GM12878 (cell line): ENCODE data around the gene PPHLN1. TPM values are rescaled to one million over a fixed set of nuclear protein-coding genes. Genes with fewer than 3 reads are reported as not detected.

ENCODE experiments used
- ATAC-seq: fragments of 200-7000 bp; cut with Tn5 transposase; 3 replicates; pipeline ENCODE4 v1.9.1; 2020; ENCODE audit warnings: mild to moderate bottlenecking, moderate library complexity
- BruUV-seq: library from RNA; stranded (reverse); fragments of 400-500 nt; replicated peaks from 2 replicates; lab custom pipeline; 2021; lab: Mats Ljungman, UMichigan
- CTCF ChIA-PET: fragments of 300-600 bp; sonication (Branson Sonifier 250); formaldehyde crosslinking; extraction: SDS; loops from one replicate; lab custom pipeline; 2021; ENCODE audit warnings: inconsistent platforms; lab: Yijun Ruan, JAX
- POLR2A ChIA-PET: fragments of 350-600 bp; formaldehyde crosslinking; extraction: SDS; loops from one replicate; lab custom pipeline; 2021; ENCODE audit warnings: inconsistent platforms; lab: Charles Lee
- RAD21 ChIA-PET: fragments of 300-600 bp; sonication (Branson Sonifier 250); formaldehyde crosslinking; loops from one replicate; lab custom pipeline; 2023; ENCODE audit warnings: antibody characterized with exemption; ENCODE audit not compliant: unreplicated experiment; lab: Charles Lee
- SMC1A ChIA-PET: fragments of 300-600 bp; sonication (Branson Sonifier 250); formaldehyde crosslinking; loops from one replicate; lab custom pipeline; 2023; ENCODE audit not compliant: unreplicated experiment, uncharacterized antibody; lab: Charles Lee
- DNase-seq: peaks from one replicate; pipeline ENCODE4 v3.0.0-alpha.2; 2011; ENCODE audit warnings: low read depth, low spot score
- FAIRE-seq: peaks from 3 replicates; lab custom pipeline; 2011; peaks lifted over from hg19 to GRCh38; lab: Jason Lieb, UNC
- H2AFZ ChIP-seq: 2 replicates; pipeline ENCODE4 v1.6.0; 2011; ENCODE audit warnings: low read depth, low read length, control low read depth; ENCODE audit not compliant: control insufficient read depth
- H3K27ac ChIP-seq: 2 replicates; pipeline ENCODE4 v1.5.1; 2011; ENCODE audit warnings: control low read depth; ENCODE audit not compliant: control insufficient read depth, insufficient read depth
- H3K27me3 ChIP-seq, 2 experiments: replicated peaks in 1 of 2; 2 replicates each; pipeline versions ENCODE4 v1.6.0 to v1.6.1; 2011; ENCODE audit warnings: low read length in 1 of 2; ENCODE audit not compliant: control insufficient read depth in 2 of 2, insufficient read depth in 2 of 2
- H3K36me3 ChIP-seq, 2 experiments: 2 replicates each; pipeline ENCODE4 v1.5.1; 2011; ENCODE audit warnings: low read length in 1 of 2; ENCODE audit not compliant: control insufficient read depth in 2 of 2, insufficient read depth in 2 of 2
- H3K4me1 ChIP-seq: 2 replicates; pipeline ENCODE4 v1.6.1; 2011; ENCODE audit warnings: mild to moderate bottlenecking, low read length, moderate library complexity, mixed read lengths; ENCODE audit not compliant: control insufficient read depth, insufficient read depth
- H3K4me2 ChIP-seq: 2 replicates; pipeline ENCODE4 v1.6.0; 2011; ENCODE audit warnings: control low read depth; ENCODE audit not compliant: control insufficient read depth, insufficient read depth
- H3K4me3 ChIP-seq: fragments of 200-600 bp; sonication (generic); 2 replicates; pipeline ENCODE4 v1.5.1; 2016
- H3K79me2 ChIP-seq: 2 replicates; pipeline ENCODE4 v1.6.0; 2011; ENCODE audit warnings: low read length; ENCODE audit not compliant: control insufficient read depth, insufficient read depth
- H3K9ac ChIP-seq: 2 replicates; pipeline ENCODE4 v1.8.0; 2011; ENCODE audit warnings: low read length, control low read depth, mixed read lengths; ENCODE audit not compliant: control insufficient read depth, insufficient read depth
- H3K9me3 ChIP-seq: replicated peaks from 3 replicates; pipeline ENCODE4 v1.5.1; 2011; ENCODE audit warnings: mild to moderate bottlenecking, low read length; ENCODE audit not compliant: control insufficient read depth, insufficient read depth
- H4K20me1 ChIP-seq: 2 replicates; pipeline ENCODE4 v1.6.0; 2011; ENCODE audit not compliant: control insufficient read depth, insufficient read depth
- BCL11A ChIP-seq: IDR thresholded peaks from 2 replicates; pipeline ENCODE4 v1.6.1; 2011; ENCODE audit warnings: low read depth, low read length
- CBFB ChIP-seq: IDR thresholded peaks from 2 replicates; pipeline ENCODE4 v1.6.1; 2016; ENCODE audit warnings: antibody characterized with exemption, low read depth
- CHD1 ChIP-seq: IDR thresholded peaks from 2 replicates; pipeline ENCODE4 v1.6.1; 2012; ENCODE audit warnings: low read depth, low read length, improper control_type of control experiment
- HDAC6 ChIP-seq: fragments of 200-600 bp; sonication (generic); IDR thresholded peaks from one replicate; pipeline ENCODE4 v1.8.0; 2017; ENCODE audit warnings: antibody characterized with exemption; ENCODE audit not compliant: unreplicated experiment
- NR2C2 ChIP-seq: IDR thresholded peaks from 2 replicates; pipeline ENCODE4 v1.6.1; 2011; ENCODE audit warnings: borderline replicate concordance, low read depth; ENCODE audit not compliant: control insufficient read depth, insufficient read length
- RB1 ChIP-seq: fragments of 450-650 bp; formaldehyde crosslinking; IDR thresholded peaks from 2 replicates; pipeline ENCODE4 v1.6.1; 2017; ENCODE audit warnings: mild to moderate bottlenecking, borderline replicate concordance
- SIN3A ChIP-seq: IDR thresholded peaks from 2 replicates; pipeline ENCODE4 v1.6.1; 2012; ENCODE audit warnings: low read depth, low read length, improper control_type of control experiment
- USF2 ChIP-seq: IDR thresholded peaks from 2 replicates; pipeline ENCODE4 v1.6.1; 2011; ENCODE audit warnings: low read depth, low read length, improper control_type of control experiment, borderline replicate concordance
- ZNF592 ChIP-seq: fragments of 450-650 bp; IDR thresholded peaks from 2 replicates; pipeline ENCODE4 v1.6.1; 2017; ENCODE audit warnings: mild to moderate bottlenecking, moderate library complexity
- WGBS: methylation state at CpG from one replicate; pipeline ENCODE4 v1.1.6; 2016; ENCODE audit warnings: low lambda C conversion rate; ENCODE audit not compliant: insufficient replicate concordance, insufficient coverage; ENCODE audit errors: missing lambda C conversion rate; 5-methylcytosine and 5-hydroxymethylcytosine counted together
- in situ Hi-C: fragments of 300-500 bp; cut with MboI; formaldehyde crosslinking; loops from 9 replicates; pipeline ENCODE4 v1.14.3; 2018; ENCODE audit warnings: mixed read lengths
- intact Hi-C: fragments of 100-400 bp; cut with micrococcal nuclease; formaldehyde crosslinking; loops from one replicate; pipeline ENCODE4 v1.14.2; 2022; ENCODE audit not compliant: unreplicated experiment
- polyA plus RNA-seq, 11 experiments: library from polyadenylated mRNA; depleted of rRNA in 4 of 11; unstranded in 6 of 11; stranded (reverse) in 5 of 11; fragments of >200 nt; fragmentation: Nextera tagmentation in 4 of 11; fragmentation: Illumina TruSeq in 1 of 11; extraction: Ambion mirVana in 4 of 11; extraction: Trizol in 1 of 11; gene quantifications; 1 replicate in 1 of 11; 2 replicates in 10 of 11; pipeline versions ENCODE4 v1.2.1 to v1.2.3, GENCODE V29; 2011 to 2016; ENCODE audit warnings: inconsistent platforms in 2 of 11, missing spikeins in 2 of 11, low read depth in 1 of 11
- total RNA-seq, 4 experiments: library from RNA; depleted of rRNA in 3 of 4; stranded (reverse); fragments of >200 nt in 3 of 4; fragmentation: Illumina TruSeq in 1 of 4; extraction: Trizol in 1 of 4; gene quantifications; 2 replicates each; pipeline versions ENCODE4 v1.2.1 to v1.2.3, GENCODE V29; 2013 to 2021

PPHLN1 gene
- total and polyA plus RNA-seq, 10 of the 15 experiments (the other 5 are each of a cell fraction or from before 2014, with no cell fraction given): 73.6 to 117 (median 92.1) TPM

- SMC1A ChIA-PET: interaction anchor here (1.1 to 2.1 kb wide), 2 partner anchors 9 to 13 kb away, joined by 3 to 10 read pairs; no protein-coding TSS in a partner anchor
- Histone ChIP-seq H3K9ac (no peak overlapping the region), H3K36me3 (peaks cover 1 to 6% of the 10 kb centered on the region in 2 experiments; a peak in 3 of 4 replicates), H3K4me1 (no peaks in the 10 kb centered on the region), H3K4me2 (no peak overlapping the region), H3K79me2 (no peaks in the 10 kb centered on the region), H3K27me3 (no peaks in the 10 kb centered on the region), H3K4me3 (no peak overlapping the region), H3K9me3 (no peaks in the 10 kb centered on the region), H2AFZ (no peak overlapping the region), H4K20me1 (no peaks in the 10 kb centered on the region), H3K27ac (no peak overlapping the region)
- POLR2A ChIA-PET: no interaction called here
- CTCF ChIA-PET: interaction anchor here (0.8 to 9.3 kb wide), 3 partner anchors 8 to 20 kb away, joined by 3 to 80 read pairs (median 9); no protein-coding TSS in a partner anchor
- no TSS peak for BruUV-seq
- TF ChIP-seq CHD1 (no peak), USF2 (no peak), CBFB (no peak), ZNF592 (no peak), RB1 (no peak), NR2C2 (no peak), BCL11A (no peak), SIN3A (no peak), HDAC6 (no peak)
- WGBS: 85% methylated on average over 3 of the region's 3 CpGs
- FAIRE-seq: no peak
- no peak for ATAC-seq
- RAD21 ChIA-PET: no interaction called here
- intact Hi-C loops: no loop called here
- in situ Hi-C loops: no loop called here
- DNase-seq: no peak
Measured at GRCh38 chr12:42385326-42385841, 59.4 kb downstream of the PPHLN1 start.
